ENCODE results near the gene CACNA1A.
"Not testable (repeated sequence)": the region's sequence is repeated elsewhere in the genome, so short reads cannot be mapped to it uniquely, and the experiment has no call there.

CACNA1A gene

GRCh38 chr19:13492128-13492527, 14.2 kb downstream of the CACNA1A start:
- no peak for DNase-seq

GRCh38 chr19:13487985-13488384, 18.3 kb downstream of the CACNA1A start:
- DNase-seq: no peak

GRCh38 chr19:13484166-13484565, 22.1 kb downstream of the CACNA1A start:
- no peak for DNase-seq

GRCh38 chr19:13483215-13483614, 23.1 kb downstream of the CACNA1A start:
- no peak for DNase-seq

GRCh38 chr19:13478576-13478975, 27.7 kb downstream of the CACNA1A start:
- no peak for DNase-seq

- DNase-seq: no peak
Observed at GRCh38 chr19:13476071-13476470, 30.2 kb downstream of the CACNA1A start.

- DNase-seq: no peak
Observed at GRCh38 chr19:13475044-13475443, 31.2 kb downstream of the CACNA1A start.

GRCh38 chr19:13466697-13467096, 39.6 kb downstream of the CACNA1A start:
- no peak for DNase-seq

GRCh38 chr19:13463296-13463695, 43.0 kb downstream of the CACNA1A start:
- peak; percentile 0 to 1 for DNase-seq

GRCh38 chr19:13461536-13461935, 44.7 kb downstream of the CACNA1A start:
- DNase-seq: no peak

GRCh38 chr19:13460045-13460444, 46.2 kb downstream of the CACNA1A start:
- DNase-seq: no peak

GRCh38 chr19:13459351-13459750, 46.9 kb downstream of the CACNA1A start:
- DNase-seq: no peak

- no peak for DNase-seq
Observed at GRCh38 chr19:13451434-13451995, 54.8 kb downstream of the CACNA1A start.

GRCh38 chr19:13447978-13448377, 58.3 kb downstream of the CACNA1A start:
- no peak for DNase-seq

- peak in 1 of 2 experiments; percentile 5 for DNase-seq
Observed at GRCh38 chr19:13441810-13442512, 64.3 kb downstream of the CACNA1A start.

GRCh38 chr19:13437919-13438618, 68.2 kb downstream of the CACNA1A start:
- DNase-seq: no peak

- no peak for DNase-seq
Observed at GRCh38 chr19:13436352-13436751, 69.9 kb downstream of the CACNA1A start.

- DNase-seq: peak; percentile 11 to 13
Observed at GRCh38 chr19:13430790-13431582, 75.3 kb downstream of the CACNA1A start.

GRCh38 chr19:13429563-13429962, 76.7 kb downstream of the CACNA1A start:
- DNase-seq: no peak

GRCh38 chr19:13428352-13428751, 77.9 kb downstream of the CACNA1A start:
- DNase-seq: peak; percentile 1 to 22

- DNase-seq: no peak
Observed at GRCh38 chr19:13427273-13428051, 78.8 kb downstream of the CACNA1A start.

GRCh38 chr19:13425875-13426274, 80.4 kb downstream of the CACNA1A start:
- not testable (repeated sequence) for DNase-seq

All from AML-193 (cell line).